ENCODE data around the gene SHOX.
"Not testable (repeated sequence)": the region's sequence is repeated elsewhere in the genome, so short reads cannot be mapped to it uniquely, and the experiment has no call there.

Gene SHOX

DNA sequence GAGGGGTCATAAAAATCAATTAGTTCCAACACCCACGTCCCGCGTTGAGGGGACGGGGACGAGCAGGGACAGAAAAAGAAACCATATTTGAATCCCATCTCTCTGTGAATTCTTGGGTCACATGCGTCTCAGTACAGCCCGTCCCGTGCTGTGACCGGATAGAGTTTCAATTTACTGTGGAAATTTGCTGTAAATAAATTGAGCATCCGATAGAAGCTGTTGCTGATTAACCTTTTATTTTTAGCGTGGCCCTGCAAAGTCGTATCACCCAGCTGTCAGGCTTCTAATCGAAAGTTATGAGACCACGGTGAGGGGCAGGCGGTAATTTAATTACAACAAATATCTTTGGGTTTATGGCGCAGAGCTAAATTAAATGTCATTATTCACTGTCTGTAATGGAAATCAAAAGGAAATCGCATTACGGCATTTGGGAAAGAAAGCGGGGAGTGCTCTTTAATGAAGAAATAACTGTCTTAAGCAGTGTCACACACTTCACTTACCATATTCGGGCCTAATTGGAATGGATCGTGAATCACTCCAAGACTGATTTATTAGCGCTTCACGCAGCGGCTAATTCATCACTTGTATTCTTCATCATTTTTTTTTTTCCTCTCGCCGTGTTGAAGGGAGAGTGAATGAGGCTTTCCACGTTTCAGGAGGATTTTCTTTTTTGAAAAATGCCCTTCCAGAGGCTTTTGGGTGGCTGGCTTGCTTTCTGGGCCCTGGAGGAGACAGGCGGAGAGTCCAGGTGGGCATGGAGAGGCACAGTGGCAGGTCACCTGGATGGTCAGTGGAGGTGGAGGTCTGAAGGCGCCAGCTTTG, 7.3 kb downstream of the SHOX start:
- no peak for DNase-seq (ENCODE audit: low spot score)

DNA sequence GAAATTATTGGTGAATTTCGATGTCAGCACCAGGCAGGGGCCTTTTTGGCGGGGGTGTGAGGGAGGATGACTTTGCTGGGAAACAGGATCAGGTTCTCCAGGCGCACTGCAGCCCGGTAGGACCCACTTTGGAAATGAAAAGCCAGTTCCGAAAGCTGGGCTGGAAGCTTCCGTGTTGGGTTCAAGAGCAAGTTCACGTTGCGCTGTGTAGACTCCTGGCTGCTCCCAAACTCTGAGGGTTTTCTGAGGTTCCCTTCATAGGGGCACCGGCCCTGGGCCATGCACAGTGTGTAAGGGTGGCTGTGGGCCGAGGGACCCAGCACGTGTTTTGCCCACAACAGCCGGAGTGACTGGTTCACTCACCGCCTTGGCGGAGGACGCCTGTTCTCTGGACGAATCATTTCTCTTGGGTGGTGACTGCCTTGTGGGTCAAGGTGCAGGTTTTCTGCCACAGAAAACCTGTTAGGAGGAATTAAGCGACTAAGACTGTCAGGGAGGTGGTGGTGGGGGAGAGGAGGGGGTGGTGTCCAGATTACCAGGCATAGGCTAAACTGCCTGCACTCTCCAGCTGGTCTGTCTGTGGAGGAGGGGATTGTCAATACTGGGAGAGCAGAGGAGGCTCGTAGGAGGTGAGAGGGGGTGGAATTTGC, 8.0 kb downstream of the SHOX start:
- no peak for DNase-seq (ENCODE audit: low spot score)

DNA sequence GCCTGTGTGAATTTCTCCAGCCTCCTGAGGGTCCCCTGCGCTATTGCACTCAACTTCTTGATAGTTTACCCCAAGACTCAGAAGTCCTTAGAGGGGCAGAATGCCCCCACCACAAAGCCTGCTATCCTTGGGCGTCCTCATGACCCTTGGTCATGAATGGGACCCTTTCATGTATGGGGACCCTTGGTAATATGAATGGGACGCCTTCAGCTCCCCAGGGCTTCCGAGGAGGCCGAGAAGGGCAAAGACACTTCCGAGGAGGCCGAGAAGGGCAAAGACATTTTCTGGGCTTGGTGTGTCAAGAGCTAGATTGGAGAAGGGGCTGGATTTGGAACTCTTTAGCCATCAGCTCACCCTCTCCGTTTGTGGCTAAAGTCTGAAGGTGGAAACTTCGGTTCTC, 8.6 kb downstream of the SHOX start:
- no peak for DNase-seq (ENCODE audit: low spot score)

DNA sequence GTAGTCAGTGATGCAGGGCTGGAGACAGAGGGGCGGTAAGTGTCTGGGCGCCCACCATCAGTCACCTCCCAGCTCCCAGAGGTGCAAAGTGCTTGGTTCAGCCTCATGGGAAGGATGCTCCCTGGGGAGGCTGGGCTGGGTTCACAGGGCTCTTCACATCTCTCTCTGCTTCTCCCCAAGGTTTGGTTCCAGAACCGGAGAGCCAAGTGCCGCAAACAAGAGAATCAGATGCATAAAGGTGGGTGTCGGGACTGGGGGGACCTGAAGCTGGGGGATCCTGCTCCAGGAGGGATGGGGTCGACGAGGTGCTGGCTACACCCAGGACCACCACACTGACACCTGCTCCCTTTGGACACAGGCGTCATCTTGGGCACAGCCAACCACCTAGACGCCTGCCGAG, 10.1 kb downstream of the SHOX start:
- DNase-seq (ENCODE audit: low spot score) = no peak

DNA sequence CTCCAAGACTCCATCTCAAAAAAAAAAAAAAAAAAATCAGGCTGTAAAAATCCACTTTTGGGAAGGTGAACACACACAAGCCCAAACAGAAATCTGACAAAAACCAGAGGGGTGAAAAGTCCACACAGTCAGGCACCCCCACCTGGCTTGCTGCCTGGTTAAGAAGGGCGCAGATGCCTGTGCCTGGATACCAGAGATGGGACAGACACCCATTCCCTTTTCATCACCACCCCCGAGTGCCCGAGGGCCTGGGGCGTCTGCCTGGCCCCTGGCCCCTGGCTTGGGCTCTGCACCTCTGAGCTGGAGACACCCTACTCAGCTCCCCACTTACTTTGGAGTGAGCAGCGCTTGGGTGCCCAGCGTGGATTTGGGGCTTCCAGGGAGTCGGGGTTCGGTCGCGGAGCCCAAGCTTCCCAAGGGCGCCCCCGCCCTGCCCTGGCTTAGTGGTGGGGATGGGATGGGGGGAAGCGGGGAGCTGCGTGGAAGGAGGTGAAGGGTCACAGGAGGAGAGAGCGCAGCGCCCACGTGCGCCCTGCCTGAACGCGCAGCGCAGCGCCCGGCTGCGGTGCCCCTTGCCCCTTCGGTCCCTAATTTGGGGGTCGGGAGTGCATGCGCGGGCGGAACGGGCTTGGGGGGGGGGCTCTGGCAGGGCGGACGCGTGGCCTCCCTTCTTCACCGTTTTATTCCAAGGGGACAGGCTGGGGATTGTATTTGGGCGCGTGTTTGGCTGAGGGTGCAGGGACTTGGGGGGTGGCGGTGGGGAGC, 11.3 kb downstream of the SHOX start:
- DNase-seq (ENCODE audit: low spot score) = no peak

DNA sequence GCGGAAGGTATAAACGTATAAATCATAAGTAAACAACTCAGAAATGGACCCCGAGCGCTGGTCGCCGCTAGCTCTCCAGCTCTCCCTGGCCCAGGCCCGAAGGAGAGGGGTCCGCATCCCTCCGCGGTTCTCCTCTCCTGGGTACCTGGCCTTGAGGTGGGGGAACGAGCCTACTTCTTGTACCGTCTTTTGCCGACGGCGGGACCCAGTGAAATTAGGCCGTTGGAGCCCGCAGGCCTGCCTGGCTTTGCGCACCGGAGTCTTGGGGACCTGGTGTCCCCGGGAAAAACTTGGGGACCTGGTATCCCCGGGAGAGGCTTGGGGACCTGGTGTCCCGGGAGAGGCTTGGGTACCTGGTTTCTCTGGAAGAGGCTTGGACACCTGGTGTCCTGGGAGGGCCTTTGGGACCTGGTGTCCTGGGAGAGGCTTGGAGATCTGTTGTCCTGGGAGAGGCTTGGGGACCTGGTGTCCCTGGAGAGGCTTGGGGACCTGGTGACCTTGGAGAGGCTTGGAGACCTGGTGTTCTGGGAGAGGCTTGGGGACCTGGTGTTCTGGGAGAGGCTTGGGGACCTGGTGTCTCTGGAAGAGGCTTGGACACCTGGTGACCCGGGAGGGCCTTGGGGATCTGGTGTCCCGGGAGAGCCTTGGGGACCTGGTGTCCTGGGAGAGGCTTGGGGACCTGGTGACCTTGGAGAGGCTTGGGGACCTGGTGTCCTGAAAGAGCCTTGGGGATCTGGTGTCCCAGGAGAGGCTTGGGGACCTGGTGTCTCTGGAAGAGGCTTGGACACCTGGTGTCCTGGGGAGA, 12.0 kb downstream of the SHOX start:
- DNase-seq (ENCODE audit: low spot score) = no peak

DNA sequence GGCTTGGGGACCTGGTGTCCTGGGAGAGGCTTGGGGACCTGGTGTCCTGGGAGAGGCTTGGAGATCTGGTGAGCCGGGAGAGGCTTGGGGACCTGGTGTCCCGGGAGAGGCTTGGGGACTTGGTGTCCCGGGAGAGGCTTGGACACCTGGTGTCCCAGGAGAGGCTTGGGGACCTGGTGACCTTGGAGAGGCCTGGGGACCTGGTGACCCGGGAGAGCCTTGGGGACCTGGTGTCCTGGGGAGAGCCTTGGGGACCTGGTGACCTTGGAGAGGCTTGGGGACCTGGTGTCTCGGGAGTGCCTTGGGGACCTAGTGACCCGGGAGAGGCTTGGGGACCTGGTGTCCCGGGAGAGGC, 12.6 kb downstream of the SHOX start:
- DNase-seq (ENCODE audit: low spot score) = no peak

DNA sequence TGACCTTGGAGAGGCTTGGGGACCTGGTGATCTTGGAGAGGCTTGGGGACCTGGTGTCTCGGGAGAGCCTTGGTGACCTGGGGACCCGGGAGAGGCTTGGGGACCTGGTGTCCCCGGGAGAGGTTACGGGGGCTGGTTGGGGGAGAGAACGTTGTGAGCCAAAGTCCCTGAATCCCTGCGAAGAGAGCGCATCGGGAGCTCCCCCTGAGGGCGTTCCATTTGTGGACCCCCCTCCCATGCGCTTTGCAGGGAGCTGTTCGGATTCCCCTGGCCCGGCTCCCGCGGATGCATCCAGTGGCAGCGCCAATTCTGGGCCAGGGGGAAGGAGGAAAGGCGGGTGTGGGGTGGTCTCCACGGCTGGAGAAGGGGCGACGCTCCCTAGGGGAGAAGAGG, 13.3 kb downstream of the SHOX start:
- no peak for DNase-seq (ENCODE audit: low spot score)

DNA sequence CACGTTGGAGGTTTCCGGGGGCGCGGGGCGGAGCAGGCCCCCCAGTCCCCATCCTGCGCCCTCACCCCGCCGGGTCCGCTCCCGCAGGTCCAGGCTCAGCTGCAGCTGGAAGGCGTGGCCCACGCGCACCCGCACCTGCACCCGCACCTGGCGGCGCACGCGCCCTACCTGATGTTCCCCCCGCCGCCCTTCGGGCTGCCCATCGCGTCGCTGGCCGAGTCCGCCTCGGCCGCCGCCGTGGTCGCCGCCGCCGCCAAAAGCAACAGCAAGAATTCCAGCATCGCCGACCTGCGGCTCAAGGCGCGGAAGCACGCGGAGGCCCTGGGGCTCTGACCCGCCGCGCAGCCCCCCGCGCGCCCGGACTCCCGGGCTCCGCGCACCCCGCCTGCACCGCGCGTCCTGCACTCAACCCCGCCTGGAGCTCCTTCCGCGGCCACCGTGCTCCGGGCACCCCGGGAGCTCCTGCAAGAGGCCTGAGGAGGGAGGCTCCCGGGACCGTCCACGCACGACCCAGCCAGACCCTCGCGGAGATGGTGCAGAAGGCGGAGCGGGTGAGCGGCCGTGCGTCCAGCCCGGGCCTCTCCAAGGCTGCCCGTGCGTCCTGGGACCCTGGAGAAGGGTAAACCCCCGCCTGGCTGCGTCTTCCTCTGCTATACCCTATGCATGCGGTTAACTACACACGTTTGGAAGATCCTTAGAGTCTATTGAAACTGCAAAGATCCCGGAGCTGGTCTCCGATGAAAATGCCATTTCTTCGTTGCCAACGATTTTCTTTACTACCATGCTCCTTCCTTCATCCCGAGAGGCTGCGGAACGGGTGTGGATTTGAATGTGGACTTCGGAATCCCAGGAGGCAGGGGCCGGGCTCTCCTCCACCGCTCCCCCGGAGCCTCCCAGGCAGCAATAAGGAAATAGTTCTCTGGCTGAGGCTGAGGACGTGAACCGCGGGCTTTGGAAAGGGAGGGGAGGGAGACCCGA, 14.0 kb downstream of the SHOX start:
- no peak for DNase-seq (ENCODE audit: low spot score)

DNA sequence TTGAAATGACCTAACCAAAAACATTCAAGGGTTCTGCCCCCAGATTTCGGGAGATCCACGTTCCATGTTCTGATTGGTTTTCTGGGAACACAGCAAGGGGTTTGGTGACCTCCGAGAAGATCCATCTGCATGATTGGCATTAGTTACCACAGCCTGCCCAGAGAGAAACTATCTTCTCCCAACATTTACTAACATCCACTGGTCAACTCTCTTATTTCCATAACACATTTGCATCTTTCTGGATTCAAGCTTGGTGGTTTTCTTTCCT, 15.6 kb downstream of the SHOX start:
- no peak for DNase-seq (ENCODE audit: low spot score)

DNA sequence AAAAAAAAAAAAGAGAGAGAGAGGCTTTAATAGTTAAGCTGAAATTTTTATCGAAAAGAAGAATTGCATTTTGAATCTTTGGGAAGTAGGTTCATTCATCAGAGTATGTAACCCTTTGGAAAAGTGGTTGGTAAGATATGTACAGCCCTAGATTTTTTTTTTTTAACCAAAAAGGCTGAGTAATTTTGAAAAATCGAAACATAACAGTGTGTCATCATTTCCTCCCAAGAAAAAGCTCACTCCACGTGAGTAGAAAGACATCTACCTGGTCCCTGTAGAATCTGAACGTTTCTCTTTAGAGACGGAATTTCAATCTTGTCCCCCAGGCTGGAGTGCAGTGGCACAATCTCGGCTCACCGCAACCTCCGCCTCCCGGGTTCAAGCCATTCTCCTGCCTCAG, 16.2 kb downstream of the SHOX start:
- DNase-seq (ENCODE audit: low spot score) = no peak

DNA sequence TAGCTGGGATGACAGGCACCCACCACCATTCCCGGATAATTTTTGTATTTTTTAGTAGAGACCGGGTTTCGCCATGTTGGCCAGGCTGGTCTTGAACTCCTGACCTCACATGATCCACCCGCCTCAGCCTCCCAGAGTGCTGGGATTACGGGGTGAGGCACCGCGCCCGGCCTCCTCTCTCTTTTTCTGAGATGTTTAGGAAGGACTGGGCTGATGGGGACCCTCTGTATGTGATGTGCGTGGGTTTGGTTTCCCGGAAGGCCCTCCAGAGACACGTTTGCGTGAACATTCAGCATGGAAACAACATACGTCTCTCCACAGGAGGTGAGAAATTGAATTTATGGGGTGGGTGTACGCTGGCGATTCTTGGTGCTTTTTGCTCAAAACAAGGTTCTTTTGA, 18.6 kb downstream of the SHOX start:
- no peak for DNase-seq (ENCODE audit: low spot score)

DNA sequence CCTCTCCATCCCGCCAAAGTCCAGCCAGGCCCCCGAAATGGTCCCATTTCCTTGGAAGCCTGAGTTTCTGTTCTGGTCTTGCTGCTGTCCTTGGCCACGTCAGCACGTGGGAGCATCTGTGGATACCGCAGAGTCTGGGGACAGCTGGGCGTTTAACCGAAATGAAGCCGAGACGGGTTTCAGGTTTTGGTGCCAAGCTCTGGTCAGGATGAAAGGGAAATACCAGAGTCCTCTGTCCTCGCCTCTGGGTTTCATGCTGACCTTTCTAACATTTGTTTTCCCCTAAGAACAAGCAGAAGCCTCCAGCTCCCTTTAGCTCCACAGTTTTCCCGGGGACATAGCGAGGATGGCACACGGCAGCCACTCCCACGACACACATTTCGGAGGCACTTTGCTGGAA, 19.7 kb downstream of the SHOX start:
- DNase-seq (ENCODE audit: low spot score) = no peak

DNA sequence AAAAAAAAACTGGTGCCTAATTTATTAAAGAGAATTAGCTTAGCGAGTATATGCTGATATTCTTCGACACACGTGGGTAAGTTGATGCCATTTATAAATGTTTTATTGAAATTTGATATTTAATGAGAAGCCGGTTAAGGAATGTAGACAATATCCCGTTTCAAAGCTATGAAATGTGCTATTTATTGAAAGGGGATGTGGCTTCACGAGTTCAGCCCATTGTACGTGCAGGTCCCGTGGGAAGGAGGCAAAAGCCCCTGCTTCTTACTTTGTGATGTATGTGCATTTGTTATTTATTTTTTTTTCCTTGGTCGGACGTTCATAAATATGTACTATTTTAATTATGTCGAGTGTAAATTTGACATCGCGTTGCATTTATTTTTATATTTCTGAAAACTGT, 20.2 kb downstream of the SHOX start:
- DNase-seq (ENCODE audit: low spot score) = no peak

DNA sequence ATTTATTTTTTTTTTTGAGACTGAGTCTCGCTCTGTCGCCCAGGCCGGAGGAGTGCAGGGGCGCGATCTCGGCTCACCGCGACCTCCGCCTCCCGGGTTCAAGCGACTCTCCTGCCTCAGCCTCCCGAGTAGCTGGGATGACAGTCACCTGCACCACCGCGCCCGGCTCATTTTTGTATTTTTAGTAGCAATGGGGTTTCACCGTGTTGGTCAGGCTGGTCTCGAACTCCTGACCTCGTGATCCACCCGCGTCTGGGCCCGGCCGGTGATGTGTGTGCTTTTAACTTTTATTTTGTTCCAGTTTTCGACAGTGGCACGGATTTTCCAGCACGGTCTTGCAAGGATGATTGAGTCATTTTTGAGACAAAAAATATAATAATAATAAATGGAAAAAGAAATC, 21.3 kb downstream of the SHOX start:
- not testable (repeated sequence) for DNase-seq (ENCODE audit: low spot score)

DNA sequence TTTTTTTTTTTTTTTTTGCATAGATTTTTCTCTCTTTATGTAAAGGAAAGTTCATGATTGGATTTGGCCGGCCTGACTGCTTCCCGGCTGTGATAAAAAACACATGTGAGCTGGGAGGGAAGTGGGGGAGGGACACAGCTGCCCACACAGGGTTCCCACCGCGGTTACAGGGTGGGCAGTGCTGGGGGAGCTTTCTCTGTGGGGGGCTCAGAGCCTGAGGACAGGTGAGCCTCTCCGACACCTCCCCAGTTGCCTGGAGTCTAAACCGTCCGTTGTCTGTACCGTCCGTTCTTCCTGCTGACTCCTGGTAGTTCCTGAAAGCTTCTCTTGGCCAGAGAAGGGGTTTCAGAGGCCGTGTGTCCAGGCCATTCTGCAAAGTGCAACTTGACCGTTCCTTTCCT, 21.8 kb downstream of the SHOX start:
- DNase-seq (ENCODE audit: low spot score) = no peak

DNA sequence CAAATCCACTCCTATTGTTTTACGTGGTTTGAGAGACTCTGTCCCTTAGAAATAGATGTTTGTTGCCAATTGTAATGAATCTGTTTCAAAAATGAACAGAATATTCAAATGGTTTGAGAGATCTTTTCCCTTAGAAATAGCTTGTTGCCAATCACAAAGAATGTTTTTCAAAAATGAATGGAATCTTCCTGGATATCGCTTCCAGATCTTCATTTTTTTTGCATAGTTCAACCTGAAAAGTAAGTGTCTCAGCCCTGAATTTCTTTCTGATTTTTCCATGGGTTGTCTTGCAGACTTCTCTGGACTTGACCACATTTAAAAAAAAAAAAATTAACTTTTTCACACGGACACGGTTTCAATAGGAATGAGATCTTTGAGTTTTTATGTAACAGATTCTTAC, 22.7 kb downstream of the SHOX start:
- no peak for DNase-seq (ENCODE audit: low spot score)

DNA sequence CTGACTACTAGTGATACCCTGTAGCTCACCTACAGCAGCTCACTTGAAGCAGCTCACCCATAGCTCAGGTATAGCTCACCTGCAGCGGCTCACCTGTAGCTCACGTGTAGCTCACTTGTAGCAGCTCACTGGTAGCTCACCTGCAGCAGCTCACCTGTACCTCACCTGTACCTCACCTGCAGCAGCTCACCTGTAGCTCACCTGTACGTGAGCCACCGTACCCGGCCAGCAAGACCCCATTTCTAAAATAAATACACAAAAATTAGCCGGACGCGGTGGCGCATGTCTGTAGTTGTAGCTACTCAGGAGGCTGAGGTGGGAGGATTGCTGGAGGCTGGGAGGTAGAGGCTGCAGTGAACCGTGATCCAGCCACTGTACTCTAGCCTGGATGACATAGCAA, 30.6 kb downstream of the SHOX start:
- DNase-seq (ENCODE audit: low spot score) = no peak

DNA sequence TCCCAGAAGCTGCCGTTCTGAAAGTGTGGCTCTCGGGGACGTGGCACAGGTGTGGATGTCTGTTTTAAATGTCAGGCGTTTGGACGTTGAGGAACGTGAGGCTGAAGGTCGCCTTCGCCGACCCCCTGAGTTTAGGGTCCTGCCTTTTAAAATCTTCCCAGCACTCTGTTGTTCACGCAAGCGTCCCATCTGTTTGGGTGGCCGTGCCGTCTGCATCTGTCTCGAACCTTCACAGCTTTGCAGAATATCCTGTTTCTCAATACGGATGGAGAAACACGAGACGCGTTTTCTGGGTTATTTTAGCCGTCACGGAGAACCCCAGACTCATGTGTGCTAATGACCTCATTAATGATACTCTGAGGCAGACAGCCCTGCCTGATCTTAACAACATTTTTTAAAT, 31.5 kb downstream of the SHOX start:
- no peak for DNase-seq (ENCODE audit: low spot score)

DNA sequence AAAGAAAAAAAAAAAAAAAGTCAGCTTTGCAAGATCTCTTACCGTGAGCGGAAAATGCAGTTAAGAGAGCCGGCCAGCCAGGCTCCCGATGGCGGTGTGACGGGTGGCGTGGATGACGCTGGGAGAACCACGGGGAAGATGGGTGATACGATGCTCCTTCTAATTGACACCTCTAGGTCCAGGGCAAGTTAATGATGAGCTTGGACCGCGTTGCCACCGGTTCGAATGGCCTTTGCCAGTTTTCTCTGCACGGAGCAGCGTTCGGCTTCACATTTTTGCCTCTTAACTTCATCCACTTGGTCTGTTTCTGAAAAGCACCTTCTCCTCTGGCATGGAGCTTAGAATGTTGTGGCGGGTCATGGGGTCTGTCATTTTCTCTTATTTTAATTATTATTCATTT, 33.2 kb downstream of the SHOX start:
- no peak for DNase-seq (ENCODE audit: low spot score)

Measured in globus pallidus (tissue), 1 donor.